WTC11 (cell line): ENCODE measurements around the gene PNMA8B. TPM values are rescaled to one million over a fixed set of nuclear protein-coding genes. Genes with fewer than 3 reads are reported as not detected.

Experiments
- ATAC-seq: fragments of 200-7000 bp; cut with Tn5 transposase; 2 replicates; pipeline ENCODE4 v1.10.0; 2021; ENCODE audit warnings: mild to moderate bottlenecking, moderate library complexity
- CTCF ChIA-PET: fragments of 300-600 bp; sonication (Branson Sonifier 250); formaldehyde crosslinking; loops from one replicate; lab custom pipeline; 2021; ENCODE audit warnings: antibody characterized with exemption; lab: Charles Lee
- POLR2A ChIA-PET: fragments of 350-600 bp; sonication (Branson Sonifier 250); formaldehyde crosslinking; loops from one replicate; lab custom pipeline; 2021; ENCODE audit warnings: antibody characterized with exemption; lab: Charles Lee
- DNase-seq: peaks from one replicate; pipeline ENCODE4 v3.0.0; 2021; ENCODE audit warnings: low spot score
- H3K27ac Mint-ChIP-seq: 2 replicates; pipeline ENCODE4 v1.8.0; 2021; ENCODE audit warnings: mixed read lengths
- H3K27me3 Mint-ChIP-seq: 2 replicates; pipeline ENCODE4 v1.8.0; 2021; ENCODE audit warnings: low read depth, mild to moderate bottlenecking, moderate library complexity, mixed read lengths
- H3K36me3 Mint-ChIP-seq: 2 replicates; pipeline ENCODE4 v1.8.0; 2021; ENCODE audit warnings: mixed read lengths
- H3K4me1 Mint-ChIP-seq: 2 replicates; pipeline ENCODE4 v1.8.0; 2022; ENCODE audit warnings: mixed read lengths
- H3K4me3 Mint-ChIP-seq: 2 replicates; pipeline ENCODE4 v1.8.0; 2021; ENCODE audit warnings: mild to moderate bottlenecking, moderate library complexity, mixed read lengths
- H3K9me3 Mint-ChIP-seq: 2 replicates; pipeline ENCODE4 v1.8.0; 2021; ENCODE audit warnings: mixed read lengths
- ATF3 ChIP-seq: sonication (generic); formaldehyde crosslinking; conservative IDR thresholded peaks from 2 replicates; pipeline ENCODE4 v1.8.1; 2022; ENCODE audit warnings: mild to moderate bottlenecking, missing genetic modification reagents
- ATF6 ChIP-seq: sonication (generic); formaldehyde crosslinking; IDR thresholded peaks from 2 replicates; pipeline ENCODE4 v1.8.1; 2023; ENCODE audit warnings: mild to moderate bottlenecking, missing genetic modification reagents
- E2F1 ChIP-seq: sonication (generic); formaldehyde crosslinking; IDR thresholded peaks from 2 replicates; pipeline ENCODE4 v1.8.0; 2022; ENCODE audit warnings: mild to moderate bottlenecking, missing genetic modification reagents
- FOXJ3 ChIP-seq: sonication (generic); formaldehyde crosslinking; IDR thresholded peaks from 2 replicates; pipeline ENCODE4 v1.9.0; 2021; ENCODE audit warnings: missing genetic modification reagents, mild to moderate bottlenecking, borderline replicate concordance
- FOXP4 ChIP-seq: sonication (generic); formaldehyde crosslinking; IDR thresholded peaks from 2 replicates; pipeline ENCODE4 v1.8.0; 2022; ENCODE audit warnings: mild to moderate bottlenecking, missing genetic modification reagents
- GRHL2 ChIP-seq: fragments of 250-450 bp; sonication (Bioruptor Pico); IDR thresholded peaks from 2 replicates; pipeline ENCODE4 v1.8.0; 2022; ENCODE audit warnings: mild to moderate bottlenecking, moderate library complexity; ENCODE audit not compliant: insufficient replicate concordance, severe bottlenecking
- GTF2I ChIP-seq: fragments of 250-450 bp; sonication (Bioruptor Pico); conservative IDR thresholded peaks from 2 replicates; pipeline ENCODE4 v1.4.0; 2021; ENCODE audit warnings: mild to moderate bottlenecking
- IRF1 ChIP-seq: sonication (generic); formaldehyde crosslinking; IDR thresholded peaks from 2 replicates; pipeline ENCODE4 v1.8.0; 2023; ENCODE audit warnings: missing genetic modification reagents
- KAT7 ChIP-seq: sonication (generic); formaldehyde crosslinking; IDR thresholded peaks from 2 replicates; pipeline ENCODE4 v1.8.1; 2023; ENCODE audit warnings: missing genetic modification reagents, mild to moderate bottlenecking, borderline replicate concordance
- MXD4 ChIP-seq: fragments of 250-450 bp; sonication (Bioruptor Pico); IDR thresholded peaks from 2 replicates; pipeline ENCODE4 v1.8.0; 2021; ENCODE audit warnings: mild to moderate bottlenecking, moderate library complexity, borderline replicate concordance
- NFATC4 ChIP-seq: fragments of 250-450 bp; sonication (Bioruptor Pico); IDR thresholded peaks from 2 replicates; pipeline ENCODE4 v1.9.0; 2021; ENCODE audit warnings: mild to moderate bottlenecking
- RORB ChIP-seq: fragments of 250-450 bp; sonication (Bioruptor Pico); IDR thresholded peaks from 2 replicates; pipeline ENCODE4 v1.9.0; 2021; ENCODE audit warnings: mild to moderate bottlenecking
- TCF7 ChIP-seq: sonication (generic); formaldehyde crosslinking; IDR thresholded peaks from 2 replicates; pipeline ENCODE4 v1.8.0; 2022; ENCODE audit warnings: mild to moderate bottlenecking, low read depth, missing genetic modification reagents, moderate library complexity
- ZMAT4 ChIP-seq: fragments of 250-450 bp; sonication (Bioruptor Pico); IDR thresholded peaks from 2 replicates; pipeline ENCODE4 v1.9.0; 2021; ENCODE audit warnings: mild to moderate bottlenecking
- ZNF416 ChIP-seq: fragments of 250-450 bp; sonication (Bioruptor Pico); IDR thresholded peaks from 2 replicates; pipeline ENCODE4 v1.9.0; 2021; ENCODE audit warnings: mild to moderate bottlenecking, inconsistent platforms
- ZNF423 ChIP-seq: fragments of 250-450 bp; sonication (Bioruptor Pico); IDR thresholded peaks from 2 replicates; pipeline ENCODE4 v2.1.2; 2022; ENCODE audit warnings: mild to moderate bottlenecking, moderate library complexity
- ZNF425 ChIP-seq: fragments of 250-450 bp; sonication (Bioruptor Pico); conservative IDR thresholded peaks from 2 replicates; pipeline ENCODE4 v1.9.0; 2021; ENCODE audit warnings: mild to moderate bottlenecking
- total RNA-seq: library from RNA; stranded (reverse); gene quantifications from 3 replicates; pipeline ENCODE4 v1.2.3, GENCODE V29; 2021

Gene PNMA8B
- total RNA-seq, 1 experiment from 2014 or later: 2.8 TPM

- TF ChIP-seq ZNF423 (CRISPR knock-in tag) (no peak), NFATC4 (CRISPR knock-in tag) (no peak), RORB (no peak), E2F1 (CRISPR knock-in tag) (no peak), TCF7 (no peak), ZNF425 (CRISPR knock-in tag) (no peak), GRHL2 (no peak), MXD4 (no peak), GTF2I (CRISPR knock-in tag) (no peak), IRF1 (CRISPR knock-in tag) (no peak), KAT7 (CRISPR knock-in tag) (no peak), FOXJ3 (no peak), ZMAT4 (no peak), ATF6 (CRISPR knock-in tag) (no peak), ZNF416 (no peak), FOXP4 (no peak), ATF3 (CRISPR knock-in tag) (no peak)
- Mint-ChIP-seq H3K4me1 (peaks cover 26% of the 10 kb centered on the region), H3K27ac (no peak overlapping the region), H3K9me3 (no peaks in the 10 kb centered on the region), H3K4me3 (0 out of 2 replicates have a peak overlapping the region, but pooled peaks have one; percentile 72), H3K36me3 (0 out of 2 replicates have a peak, but pooled peaks cover 2% of the 10 kb centered on the region), H3K27me3 (peaks cover 43% of the 10 kb centered on the region)
- POLR2A ChIA-PET: interaction anchor here (0.6 to 1.0 kb wide), 2 partner anchors 104 to 165 kb away, joined by 3 to 5 read pairs; partner anchors contain the start of gene DACT3
- DNase-seq: no peak
- ATAC-seq: no peak
- CTCF ChIA-PET: interaction anchor here (0.6 to 1.8 kb wide), 17 partner anchors 18 to 468 kb away, joined by 3 to 15 read pairs (median 5); no protein-coding TSS in a partner anchor
Observed at GRCh38 chr19:46496304-46496703, 637 bp upstream of the PNMA8B start.
